AG09309 (cell line): ENCODE data around the gene VPS8.

Source experiments
- DNase-seq: peaks from one replicate; pipeline ENCODE4 v3.0.0-alpha.2; 2010; ENCODE audit warnings: low read depth
- H3K4me3 ChIP-seq: 2 replicates; pipeline ENCODE4 v1.5.1; 2011; ENCODE audit warnings: mild to moderate bottlenecking, low read depth, low read length, moderate library complexity; ENCODE audit not compliant: control insufficient read depth
- CTCF ChIP-seq: IDR thresholded peaks from 2 replicates; pipeline ENCODE4 v1.5.1; 2011; ENCODE audit warnings: mild to moderate bottlenecking, low read depth, low read length, inconsistent platforms; ENCODE audit not compliant: insufficient read depth, control insufficient read depth; ENCODE audit errors: missing control alignments

Gene VPS8

GRCh38 chr3:184776916-184777315, 35.0 kb upstream of the VPS8 start:
- no peak for DNase-seq
- H3K4me3 ChIP-seq, result no peak overlapping the region
- no peak for TF ChIP-seq CTCF

GRCh38 chr3:184777566-184778356, 34.2 kb upstream of the VPS8 start:
- peak; percentile 68 for TF ChIP-seq CTCF

GRCh38 chr3:184778426-184779332, 33.3 kb upstream of the VPS8 start:
- TF ChIP-seq CTCF, result no peak
- no peak overlapping the region for H3K4me3 ChIP-seq

More at GRCh38 chr3:184777566-184778356, 34.2 kb upstream of the VPS8 start:
- no peak overlapping the region for H3K4me3 ChIP-seq
- peak; percentile 92 for DNase-seq

GRCh38 chr3:184780981-184781515, 30.9 kb upstream of the VPS8 start:
- no peak for DNase-seq
- TF ChIP-seq CTCF, result no peak
- no peak overlapping the region for H3K4me3 ChIP-seq

More at GRCh38 chr3:184778426-184779332, 33.3 kb upstream of the VPS8 start:
- DNase-seq, result no peak

GRCh38 chr3:184781801-184782200, 30.2 kb upstream of the VPS8 start:
- DNase-seq, result no peak
- no peak overlapping the region for H3K4me3 ChIP-seq
- no peak for TF ChIP-seq CTCF

GRCh38 chr3:184783319-184783718, 28.6 kb upstream of the VPS8 start:
- DNase-seq, result no peak
- TF ChIP-seq CTCF, result no peak
- no peak overlapping the region for H3K4me3 ChIP-seq
